Prostate gland (tissue), 2 donors: ENCODE data around the gene RGS4. TPM values are rescaled to one million over a fixed set of nuclear protein-coding genes. Genes with fewer than 3 reads are reported as not detected.

Experiments used
- DNase-seq: peaks from one replicate; pipeline ENCODE4 v3.0.0-alpha.2; 2019; ENCODE audit warnings: low spot score
- H3K27ac ChIP-seq, 2 donors: fragments of 200-600 bp; sonication (generic); 2 replicates each; pipeline ENCODE4 v1.5.1; 2017 to 2019
- H3K27me3 ChIP-seq: fragments of 200-600 bp; sonication (generic); replicated peaks from 2 replicates; pipeline ENCODE4 v1.5.1; 2019; ENCODE audit not compliant: insufficient read depth
- H3K36me3 ChIP-seq, 2 donors: fragments of 200-600 bp; sonication (generic); 1 replicate in 1 of 2; 2 replicates in 1 of 2; pipeline versions ENCODE4 v1.5.1 to v1.8.1; 2017 to 2019
- H3K4me1 ChIP-seq: fragments of 200-600 bp; sonication (generic); replicated peaks from 2 replicates; pipeline ENCODE4 v1.5.1; 2019
- H3K4me3 ChIP-seq, 2 donors: fragments of 200-600 bp; sonication (generic); 2 replicates each; pipeline ENCODE4 v1.5.1; 2017 to 2019
- H3K9me3 ChIP-seq: fragments of 200-600 bp; sonication (generic); 2 replicates; pipeline ENCODE4 v1.5.1; 2017
- CTCF ChIP-seq, 4 experiments: fragments of 200-600 bp in 2 of 4; fragments of 450-650 bp in 2 of 4; sonication (generic) in 2 of 4; IDR thresholded peaks; 1 replicate in 3 of 4; 2 replicates in 1 of 4; pipeline ENCODE4 v1.5.1; 2016 to 2019; ENCODE audit warnings: antibody characterized with exemption in 4 of 4, mild to moderate bottlenecking in 2 of 4, moderate library complexity in 2 of 4
- POLR2A ChIP-seq: fragments of 450-650 bp; IDR thresholded peaks from one replicate; pipeline ENCODE4 v1.6.1; 2016; ENCODE audit warnings: antibody characterized with exemption, mild to moderate bottlenecking
- POLR2AphosphoS5 ChIP-seq: sonication (generic); formaldehyde crosslinking; IDR thresholded peaks from one replicate; pipeline ENCODE4 v1.6.1; 2017; ENCODE audit warnings: antibody characterized with exemption
- WGBS: methylation state at CpG from one replicate; pipeline ENCODE4 v1.1.5; 2018; 5-methylcytosine and 5-hydroxymethylcytosine counted together
- intact Hi-C: fragments of 100-400 bp; cut with DNase I; formaldehyde crosslinking; loops from one replicate; pipeline ENCODE4 v1.14.2; 2022
- total RNA-seq, 2 donors: library from RNA; depleted of rRNA; stranded (reverse); fragments of >200 nt; gene quantifications; one replicate each; pipeline ENCODE4 v1.1.0, GENCODE V29; 2016

The RGS4 gene
- total RNA-seq, 2 donors from 2014 or later = 3.0 to 11.1 TPM

GRCh38 chr1:163104385-163105099, 35.4 kb downstream of the RGS4 start:
- 72% methylated on average over 4 of the region's 4 CpGs for WGBS
- Histone ChIP-seq H3K9me3 (no peaks in the 10 kb centered on the region), H3K27me3 (no peaks in the 10 kb centered on the region), H3K27ac (no peak overlapping the region), H3K4me1 (no peaks in the 10 kb centered on the region), H3K36me3 (no peaks in the 10 kb centered on the region), H3K4me3 (no peak overlapping the region)
- intact Hi-C loops = no loop called here
- no peak for TF ChIP-seq CTCF (IDR thresholded peaks at IDR 0.05)
- DNase-seq = no peak

- WGBS = 60% methylated on average over 2 of the region's 2 CpGs
- TF ChIP-seq POLR2A (no peak), CTCF (IDR thresholded peaks at IDR 0.05) (no peak), POLR2AphosphoS5 (no peak)
- Histone ChIP-seq H3K27ac (no peak overlapping the region), H3K4me1 (no peaks in the 10 kb centered on the region), H3K27me3 (no peaks in the 10 kb centered on the region), H3K9me3 (no peaks in the 10 kb centered on the region), H3K4me3 (no peak overlapping the region), H3K36me3 (no peaks in the 10 kb centered on the region)
- DNase-seq = no peak
- intact Hi-C loops = no loop called here
Observed at GRCh38 chr1:163106364-163106987, 37.3 kb downstream of the RGS4 start.

- WGBS = 92% methylated on average over 5 of the region's 5 CpGs
- no peaks in the 10 kb centered on the region for H3K27me3 ChIP-seq
- intact Hi-C loops = no loop called here
Observed at GRCh38 chr1:163107655-163108054, 38.5 kb downstream of the RGS4 start.

GRCh38 chr1:163115887-163116286, 46.7 kb downstream of the RGS4 start:
- 40% methylated on average over 1 of the region's 1 CpG for WGBS
- intact Hi-C loops = no loop called here
- H3K9me3 ChIP-seq = no peaks in the 10 kb centered on the region

More at GRCh38 chr1:163107655-163108054, 38.5 kb downstream of the RGS4 start:
- no peak for DNase-seq
- Histone ChIP-seq H3K4me3 (no peak overlapping the region), H3K36me3 (no peaks in the 10 kb centered on the region), H3K9me3 (no peaks in the 10 kb centered on the region), H3K27ac (no peak overlapping the region), H3K4me1 (no peaks in the 10 kb centered on the region)
- TF ChIP-seq POLR2AphosphoS5 (no peak), CTCF (IDR thresholded peaks at IDR 0.05) (no peak), POLR2A (no peak)

More at GRCh38 chr1:163115887-163116286, 46.7 kb downstream of the RGS4 start:
- H3K4me1 ChIP-seq = no peaks in the 10 kb centered on the region
- no peaks in the 10 kb centered on the region for H3K36me3 ChIP-seq
- no peak overlapping the region for H3K4me3 ChIP-seq
- no peak for DNase-seq
- no peaks in the 10 kb centered on the region for H3K27me3 ChIP-seq
- TF ChIP-seq POLR2AphosphoS5 (no peak), CTCF (IDR thresholded peaks at IDR 0.05) (no peak), POLR2A (no peak)
- H3K27ac ChIP-seq = no peak overlapping the region
